GM19193 (cell line): ENCODE measurements around the gene CCDC196.

Source experiments
- POLR2A ChIP-seq: IDR thresholded peaks from 4 replicates; pipeline ENCODE4 v1.6.1; 2011; ENCODE audit not compliant: insufficient read depth, insufficient read length; ENCODE audit errors: extremely low read depth

Gene CCDC196

DNA sequence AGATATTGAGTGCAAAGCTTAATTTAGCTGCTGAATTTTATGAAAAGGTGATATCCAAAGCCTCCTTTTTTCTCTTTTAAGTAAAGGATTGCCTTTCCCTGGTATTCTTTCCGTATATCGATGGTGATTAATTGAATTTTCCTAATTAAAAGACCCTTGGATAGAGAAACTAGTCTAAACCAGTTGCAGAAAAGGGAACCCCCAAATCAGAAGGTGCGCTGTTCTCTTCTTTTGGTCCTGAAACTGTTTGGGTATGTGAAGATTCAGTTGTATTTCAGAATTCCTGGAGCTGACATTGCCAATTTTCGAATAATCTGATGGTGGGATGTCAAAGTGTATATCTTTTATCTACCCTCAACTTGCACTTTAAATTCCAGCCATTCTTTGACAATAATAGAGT, 23.7 kb downstream of the CCDC196 start:
- no peak for TF ChIP-seq POLR2A

DNA sequence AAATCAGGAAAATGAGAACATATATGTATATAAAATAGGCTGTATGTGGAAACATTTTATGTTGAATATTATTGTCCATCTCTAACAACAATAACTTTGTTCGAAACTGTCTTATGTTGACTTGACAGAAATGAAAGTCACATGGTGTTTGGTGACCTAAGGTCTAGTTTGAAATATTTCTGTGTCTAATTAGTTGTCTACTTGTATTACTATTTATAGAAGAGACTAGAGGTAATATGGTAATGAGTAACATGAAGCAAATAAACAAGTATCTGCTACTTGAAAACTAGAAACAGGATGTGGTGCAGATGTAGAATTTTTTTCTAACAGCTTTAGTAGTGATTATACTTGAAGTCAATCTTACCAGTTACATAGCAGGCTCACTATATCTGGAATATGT, 25.7 kb downstream of the CCDC196 start:
- no peak for TF ChIP-seq POLR2A

DNA sequence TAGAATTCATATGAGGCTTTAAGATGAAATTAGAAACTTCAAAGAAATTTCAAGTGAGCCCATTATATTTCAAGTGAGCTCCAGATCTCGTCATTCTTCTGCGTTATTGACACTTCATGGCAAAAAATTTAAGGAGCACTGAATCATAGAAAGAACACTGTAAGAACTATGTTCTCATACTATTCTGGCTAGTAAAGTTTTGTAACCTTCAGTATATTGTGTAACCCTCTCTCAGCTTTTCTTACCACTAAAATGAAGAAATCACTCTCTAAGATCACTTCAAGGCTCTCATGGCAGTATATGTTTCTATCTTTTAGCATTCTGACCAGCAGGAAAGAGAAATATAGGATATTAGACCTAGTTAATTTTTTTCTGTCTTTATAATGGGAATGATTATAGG, 28.0 kb downstream of the CCDC196 start:
- no peak for TF ChIP-seq POLR2A

DNA sequence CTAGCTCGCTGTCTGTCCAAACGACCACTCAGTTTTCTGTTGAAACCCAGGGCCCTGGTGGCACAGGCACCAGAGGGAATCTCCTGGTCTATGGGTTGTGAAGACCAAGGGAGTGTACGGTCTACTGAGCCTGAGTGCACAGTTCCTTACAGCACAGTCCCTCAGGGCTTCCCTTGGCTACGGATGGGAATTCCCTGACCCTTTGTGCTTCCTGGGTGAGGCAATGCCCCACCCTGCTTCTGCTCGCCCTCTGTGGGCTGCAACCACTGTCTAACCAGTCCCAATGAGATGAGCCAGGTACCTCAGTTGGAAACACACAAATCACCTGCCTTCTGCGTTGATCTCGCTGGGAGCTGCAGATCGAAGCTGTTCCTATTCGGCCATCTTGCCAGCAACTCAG, 44.4 kb downstream of the CCDC196 start:
- no peak for TF ChIP-seq POLR2A

DNA sequence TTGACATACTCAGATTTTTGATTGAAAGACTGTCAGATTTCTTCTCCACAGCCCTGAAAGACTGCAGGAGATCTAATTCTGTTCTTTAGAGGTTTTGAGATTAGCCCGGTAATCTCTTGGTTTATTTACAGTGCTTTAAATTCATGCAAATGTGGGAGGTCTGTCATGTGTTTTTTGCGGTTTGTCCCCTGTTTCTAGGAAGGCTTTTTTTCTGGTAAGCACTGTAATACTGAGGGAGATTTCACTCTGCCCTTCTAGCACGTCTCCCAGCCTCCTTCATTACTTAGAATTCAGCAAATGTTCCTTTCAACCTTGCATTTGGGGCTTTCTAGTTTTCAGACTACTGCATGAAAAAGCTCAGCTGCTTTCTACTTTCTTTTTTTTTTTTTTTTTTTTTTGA, 52.9 kb downstream of the CCDC196 start:
- TF ChIP-seq POLR2A, result no peak

- no peak for TF ChIP-seq POLR2A
Measured at GRCh38 chr14:66540038-66540437, 53.9 kb downstream of the CCDC196 start.

DNA sequence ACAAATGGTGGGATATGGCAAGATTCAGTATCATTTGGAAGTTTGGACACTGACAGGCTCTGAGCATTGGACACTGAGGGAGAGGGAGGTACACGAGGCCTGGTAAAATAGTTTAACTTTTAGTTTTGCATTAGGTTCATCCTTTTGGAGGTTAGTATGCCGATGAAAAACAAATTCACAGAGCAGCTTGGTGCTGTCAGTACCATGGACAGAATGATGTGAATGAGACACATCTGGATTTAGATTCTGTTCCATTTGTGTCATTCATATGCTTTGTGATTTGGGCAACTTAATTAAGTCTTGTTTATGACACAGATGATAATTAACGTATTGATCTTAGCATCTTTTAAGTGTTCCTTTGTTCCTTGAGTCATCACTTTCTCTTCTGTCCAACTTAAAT, 55.5 kb downstream of the CCDC196 start:
- no peak for TF ChIP-seq POLR2A

DNA sequence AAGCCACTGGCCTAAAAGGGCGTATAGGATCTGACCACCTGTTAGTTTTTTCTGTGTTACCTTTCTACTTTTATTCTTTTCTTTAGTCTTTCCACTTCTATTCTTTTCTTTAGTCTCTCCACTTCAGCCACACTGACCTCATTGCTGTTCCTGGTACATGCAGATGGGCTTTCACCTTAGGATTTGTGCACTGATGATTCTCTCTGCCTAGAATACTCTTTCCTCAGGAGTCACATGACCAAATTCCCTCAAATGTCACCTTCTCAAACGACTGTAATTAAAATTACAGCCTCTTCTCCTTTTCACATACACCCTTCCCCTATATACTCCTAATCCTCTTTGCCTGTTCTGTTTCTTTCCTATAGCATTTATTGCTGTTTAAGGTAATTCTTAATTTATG, 57.8 kb downstream of the CCDC196 start:
- TF ChIP-seq POLR2A, result no peak
